ENCODE results near the gene BCAM.

BCAM gene

DNA sequence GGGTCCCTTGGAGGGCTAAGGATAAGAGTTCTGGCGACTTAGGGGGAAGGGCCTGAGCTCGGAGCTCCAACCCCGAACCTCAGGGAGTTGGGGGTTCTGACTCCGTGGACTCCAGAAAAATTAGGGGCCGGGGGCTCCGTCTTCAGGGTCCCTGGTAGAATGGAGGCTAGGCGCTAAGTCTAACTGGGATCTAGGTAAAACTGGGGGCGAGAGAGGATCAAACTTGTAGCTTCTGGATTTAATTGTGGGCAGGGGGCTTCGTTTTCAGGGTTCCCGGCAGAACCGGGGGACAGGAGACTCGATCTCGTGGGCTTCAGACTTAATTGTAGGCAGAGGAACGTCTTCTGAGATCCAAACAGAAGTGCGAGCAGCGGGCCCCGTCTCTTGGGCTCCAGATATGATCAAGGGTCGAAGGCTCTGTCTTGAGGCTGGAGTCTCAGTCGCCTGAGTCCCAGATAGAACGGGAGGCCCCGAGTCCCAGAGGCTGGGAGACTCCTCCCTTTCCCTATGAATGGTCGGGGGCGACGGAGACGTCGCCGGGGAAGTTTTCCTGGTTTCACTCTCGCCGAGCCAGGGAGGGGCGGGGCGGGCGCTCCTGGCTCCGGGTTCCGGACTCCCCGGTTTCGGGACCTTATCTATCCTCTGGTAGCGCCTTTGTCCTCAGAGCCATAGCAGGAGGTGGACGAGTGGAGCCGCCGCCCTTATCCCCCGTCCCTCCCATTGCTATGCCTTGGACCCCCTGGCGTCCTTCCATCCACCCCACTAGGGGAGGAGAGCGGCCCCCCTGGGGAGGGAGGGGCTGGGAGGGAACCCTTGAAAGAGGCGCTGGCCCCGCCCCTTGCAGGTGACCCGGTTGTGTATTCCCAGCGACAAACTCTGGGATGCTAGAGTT, 38.5 kb downstream of the BCAM start:
- H3K27ac ChIP-seq (ENCODE audit: extremely low read depth, low read depth, low read length): peak overlapping the region; percentile 93
- peaks cover 0 to 6% of the 10 kb centered on the region in 2 experiments; a peak in 1 of 3 replicates for H3K36me3 ChIP-seq (ENCODE audit: control insufficient read depth in 2 of 2, insufficient read depth in 1 of 2, low read length in 2 of 2)
- H3K4me3 ChIP-seq (ENCODE audit: low read depth, low read length): peak overlapping the region; percentile 85
- POLR2A ChIA-PET: interaction anchor here (0.6 to 2.2 kb wide), 5 partner anchors 39 to 192 kb away, joined by 3 to 15 read pairs (median 10); partner anchors contain the start of genes APOE, BCAM and TOMM40
- H3K4me1 ChIP-seq (ENCODE audit: control insufficient read depth, insufficient read depth, low read length): peaks cover 25% of the 10 kb centered on the region
- CTCF ChIA-PET: interaction anchor here (0.6 to 1.8 kb wide), 6 partner anchors 24 to 276 kb away, joined by 3 to 4 read pairs (median 3); no protein-coding TSS in a partner anchor
- no peaks in the 10 kb centered on the region for H3K9me3 ChIP-seq (ENCODE audit: control insufficient read depth, insufficient read depth, low read depth, low read length)
- no peak for TF ChIP-seq ZNF626 (tag by site-specific recombination; IDR thresholded peaks at IDR 0.05)
- no peak for TF ChIP-seq ZNF548 (tag by site-specific recombination; IDR thresholded peaks at IDR 0.05)
- 0 out of 2 replicates have a peak, but pooled peaks have one; percentile 15 for TF ChIP-seq ZBTB17 (tag by site-specific recombination; IDR thresholded peaks at IDR 0.05)
- TF ChIP-seq, protein P1, sequence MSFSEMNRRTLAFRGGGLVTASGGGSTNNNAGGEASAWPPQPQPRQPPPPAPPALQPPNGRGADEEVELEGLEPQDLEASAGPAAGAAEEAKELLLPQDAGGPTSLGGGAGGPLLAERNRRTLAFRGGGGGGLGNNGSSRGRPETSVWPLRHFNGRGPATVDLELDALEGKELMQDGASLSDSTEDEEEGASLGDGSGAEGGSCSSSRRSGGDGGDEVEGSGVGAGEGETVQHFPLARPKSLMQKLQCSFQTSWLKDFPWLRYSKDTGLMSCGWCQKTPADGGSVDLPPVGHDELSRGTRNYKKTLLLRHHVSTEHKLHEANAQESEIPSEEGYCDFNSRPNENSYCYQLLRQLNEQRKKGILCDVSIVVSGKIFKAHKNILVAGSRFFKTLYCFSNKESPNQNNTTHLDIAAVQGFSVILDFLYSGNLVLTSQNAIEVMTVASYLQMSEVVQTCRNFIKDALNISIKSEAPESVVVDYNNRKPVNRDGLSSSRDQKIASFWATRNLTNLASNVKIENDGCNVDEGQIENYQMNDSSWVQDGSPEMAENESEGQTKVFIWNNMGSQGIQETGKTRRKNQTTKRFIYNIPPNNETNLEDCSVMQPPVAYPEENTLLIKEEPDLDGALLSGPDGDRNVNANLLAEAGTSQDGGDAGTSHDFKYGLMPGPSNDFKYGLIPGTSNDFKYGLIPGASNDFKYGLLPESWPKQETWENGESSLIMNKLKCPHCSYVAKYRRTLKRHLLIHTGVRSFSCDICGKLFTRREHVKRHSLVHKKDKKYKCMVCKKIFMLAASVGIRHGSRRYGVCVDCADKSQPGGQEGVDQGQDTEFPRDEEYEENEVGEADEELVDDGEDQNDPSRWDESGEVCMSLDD (tag by site-specific recombination; IDR thresholded peaks at IDR 0.05): peak; percentile 26; the same call in 1 of the 2 replicates
- no peak for TF ChIP-seq YY1 (tag by site-specific recombination; IDR thresholded peaks at IDR 0.05)
- peak; percentile 75 for TF ChIP-seq SP2 (tag by site-specific recombination; IDR thresholded peaks at IDR 0.05)
- TF ChIP-seq ZXDB (tag by site-specific recombination; IDR thresholded peaks at IDR 0.05): peak; percentile 52
- peak; percentile 14; the same call in 1 of the 2 replicates for TF ChIP-seq KLF7 (tag by site-specific recombination; IDR thresholded peaks at IDR 0.05; ENCODE audit: borderline replicate concordance)
- TF ChIP-seq IKZF3 (tag by site-specific recombination; IDR thresholded peaks at IDR 0.05): peak; percentile 47
- peak; percentile 61; the same call in 1 of the 2 replicates for TF ChIP-seq KLF9 (tag by site-specific recombination; IDR thresholded peaks at IDR 0.05; ENCODE audit: low read depth)
- peak; percentile 96 for TF ChIP-seq GLIS2 (tag by site-specific recombination; IDR thresholded peaks at IDR 0.05)
- 0 out of 2 replicates have a peak, but pooled peaks have one; percentile 34 for TF ChIP-seq KLF16 (tag by site-specific recombination; IDR thresholded peaks at IDR 0.05)
- TF ChIP-seq, protein P2, sequence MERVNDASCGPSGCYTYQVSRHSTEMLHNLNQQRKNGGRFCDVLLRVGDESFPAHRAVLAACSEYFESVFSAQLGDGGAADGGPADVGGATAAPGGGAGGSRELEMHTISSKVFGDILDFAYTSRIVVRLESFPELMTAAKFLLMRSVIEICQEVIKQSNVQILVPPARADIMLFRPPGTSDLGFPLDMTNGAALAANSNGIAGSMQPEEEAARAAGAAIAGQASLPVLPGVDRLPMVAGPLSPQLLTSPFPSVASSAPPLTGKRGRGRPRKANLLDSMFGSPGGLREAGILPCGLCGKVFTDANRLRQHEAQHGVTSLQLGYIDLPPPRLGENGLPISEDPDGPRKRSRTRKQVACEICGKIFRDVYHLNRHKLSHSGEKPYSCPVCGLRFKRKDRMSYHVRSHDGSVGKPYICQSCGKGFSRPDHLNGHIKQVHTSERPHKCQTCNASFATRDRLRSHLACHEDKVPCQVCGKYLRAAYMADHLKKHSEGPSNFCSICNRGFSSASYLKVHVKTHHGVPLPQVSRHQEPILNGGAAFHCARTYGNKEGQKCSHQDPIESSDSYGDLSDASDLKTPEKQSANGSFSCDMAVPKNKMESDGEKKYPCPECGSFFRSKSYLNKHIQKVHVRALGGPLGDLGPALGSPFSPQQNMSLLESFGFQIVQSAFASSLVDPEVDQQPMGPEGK (tag by site-specific recombination; IDR thresholded peaks at IDR 0.05): peak; percentile 93
- TF ChIP-seq, protein P3, sequence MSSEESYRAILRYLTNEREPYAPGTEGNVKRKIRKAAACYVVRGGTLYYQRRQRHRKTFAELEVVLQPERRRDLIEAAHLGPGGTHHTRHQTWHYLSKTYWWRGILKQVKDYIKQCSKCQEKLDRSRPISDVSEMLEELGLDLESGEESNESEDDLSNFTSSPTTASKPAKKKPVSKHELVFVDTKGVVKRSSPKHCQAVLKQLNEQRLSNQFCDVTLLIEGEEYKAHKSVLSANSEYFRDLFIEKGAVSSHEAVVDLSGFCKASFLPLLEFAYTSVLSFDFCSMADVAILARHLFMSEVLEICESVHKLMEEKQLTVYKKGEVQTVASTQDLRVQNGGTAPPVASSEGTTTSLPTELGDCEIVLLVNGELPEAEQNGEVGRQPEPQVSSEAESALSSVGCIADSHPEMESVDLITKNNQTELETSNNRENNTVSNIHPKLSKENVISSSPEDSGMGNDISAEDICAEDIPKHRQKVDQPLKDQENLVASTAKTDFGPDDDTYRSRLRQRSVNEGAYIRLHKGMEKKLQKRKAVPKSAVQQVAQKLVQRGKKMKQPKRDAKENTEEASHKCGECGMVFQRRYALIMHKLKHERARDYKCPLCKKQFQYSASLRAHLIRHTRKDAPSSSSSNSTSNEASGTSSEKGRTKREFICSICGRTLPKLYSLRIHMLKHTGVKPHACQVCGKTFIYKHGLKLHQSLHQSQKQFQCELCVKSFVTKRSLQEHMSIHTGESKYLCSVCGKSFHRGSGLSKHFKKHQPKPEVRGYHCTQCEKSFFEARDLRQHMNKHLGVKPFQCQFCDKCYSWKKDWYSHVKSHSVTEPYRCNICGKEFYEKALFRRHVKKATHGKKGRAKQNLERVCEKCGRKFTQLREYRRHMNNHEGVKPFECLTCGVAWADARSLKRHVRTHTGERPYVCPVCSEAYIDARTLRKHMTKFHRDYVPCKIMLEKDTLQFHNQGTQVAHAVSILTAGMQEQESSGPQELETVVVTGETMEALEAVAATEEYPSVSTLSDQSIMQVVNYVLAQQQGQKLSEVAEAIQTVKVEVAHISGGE (tag by site-specific recombination; conservative IDR thresholded peaks at IDR 0.05; ENCODE audit: low read depth): peak; percentile 53
- TF ChIP-seq, protein P4, sequence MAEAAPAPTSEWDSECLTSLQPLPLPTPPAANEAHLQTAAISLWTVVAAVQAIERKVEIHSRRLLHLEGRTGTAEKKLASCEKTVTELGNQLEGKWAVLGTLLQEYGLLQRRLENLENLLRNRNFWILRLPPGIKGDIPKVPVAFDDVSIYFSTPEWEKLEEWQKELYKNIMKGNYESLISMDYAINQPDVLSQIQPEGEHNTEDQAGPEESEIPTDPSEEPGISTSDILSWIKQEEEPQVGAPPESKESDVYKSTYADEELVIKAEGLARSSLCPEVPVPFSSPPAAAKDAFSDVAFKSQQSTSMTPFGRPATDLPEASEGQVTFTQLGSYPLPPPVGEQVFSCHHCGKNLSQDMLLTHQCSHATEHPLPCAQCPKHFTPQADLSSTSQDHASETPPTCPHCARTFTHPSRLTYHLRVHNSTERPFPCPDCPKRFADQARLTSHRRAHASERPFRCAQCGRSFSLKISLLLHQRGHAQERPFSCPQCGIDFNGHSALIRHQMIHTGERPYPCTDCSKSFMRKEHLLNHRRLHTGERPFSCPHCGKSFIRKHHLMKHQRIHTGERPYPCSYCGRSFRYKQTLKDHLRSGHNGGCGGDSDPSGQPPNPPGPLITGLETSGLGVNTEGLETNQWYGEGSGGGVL (tag by site-specific recombination; IDR thresholded peaks at IDR 0.05): peak; percentile 92
- 0 out of 2 replicates have a peak, but pooled peaks have one; percentile 21 for TF ChIP-seq PRDM1 (tag by site-specific recombination; IDR thresholded peaks at IDR 0.05)
- TF ChIP-seq ZNF76 (tag by site-specific recombination; IDR thresholded peaks at IDR 0.05; ENCODE audit: borderline replicate concordance, low read depth): 0 out of 2 replicates have a peak, but pooled peaks have one; percentile 28
- TF ChIP-seq, protein P5, sequence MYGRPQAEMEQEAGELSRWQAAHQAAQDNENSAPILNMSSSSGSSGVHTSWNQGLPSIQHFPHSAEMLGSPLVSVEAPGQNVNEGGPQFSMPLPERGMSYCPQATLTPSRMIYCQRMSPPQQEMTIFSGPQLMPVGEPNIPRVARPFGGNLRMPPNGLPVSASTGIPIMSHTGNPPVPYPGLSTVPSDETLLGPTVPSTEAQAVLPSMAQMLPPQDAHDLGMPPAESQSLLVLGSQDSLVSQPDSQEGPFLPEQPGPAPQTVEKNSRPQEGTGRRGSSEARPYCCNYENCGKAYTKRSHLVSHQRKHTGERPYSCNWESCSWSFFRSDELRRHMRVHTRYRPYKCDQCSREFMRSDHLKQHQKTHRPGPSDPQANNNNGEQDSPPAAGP (tag by site-specific recombination; IDR thresholded peaks at IDR 0.05): 0 out of 2 replicates have a peak, but pooled peaks have one; percentile 46
- peak; percentile 66 for TF ChIP-seq ZIC2 (tag by site-specific recombination; IDR thresholded peaks at IDR 0.05)
- 0 out of 2 replicates have a peak, but pooled peaks have one; percentile 18 for TF ChIP-seq ZEB2 (tag by site-specific recombination; IDR thresholded peaks at IDR 0.05)
- no peak for TF ChIP-seq ZNF558 (tag by site-specific recombination; IDR thresholded peaks at IDR 0.05)
- peak; percentile 72 for TF ChIP-seq KLF8 (tag by site-specific recombination; IDR thresholded peaks at IDR 0.05)
- TF ChIP-seq ZNF366 (tag by site-specific recombination; conservative IDR thresholded peaks at IDR 0.05): peak; percentile 77
- TF ChIP-seq ZNF423 (tag by site-specific recombination; IDR thresholded peaks at IDR 0.05): peak; percentile 79
- TF ChIP-seq ZNF335 (tag by site-specific recombination; conservative IDR thresholded peaks at IDR 0.05): peak; percentile 48; the same call in 1 of the 2 replicates

All from HEK293 (cell line).